ENCODE data around the gene APOL2. TPM values are rescaled to one million over a fixed set of nuclear protein-coding genes. Genes with fewer than 3 reads are reported as not detected.
"Not testable (repeated sequence)": the region's sequence is repeated elsewhere in the genome, so short reads cannot be mapped to it uniquely, and the experiment has no call there.

Gene APOL2
- total RNA-seq, 2 donors from 2014 or later = 36.9 to 42.9 TPM

GRCh38 chr22:36244522-36245391 lies 5.4 kb upstream of the APOL2 start:
- no peak overlapping the region for H3K27ac Mint-ChIP-seq
- no peak for ATAC-seq
- DNase-seq = no peak
- H3K9me3 ChIP-seq (ENCODE audit: control insufficient read depth, low read length, poor library complexity, severe bottlenecking) = no peaks in the 10 kb centered on the region
- no peak overlapping the region for H3K4me3 Mint-ChIP-seq
- no peaks in the 10 kb centered on the region for H3K36me3 Mint-ChIP-seq (ENCODE audit: low read depth)
- no peaks in the 10 kb centered on the region for H3K27me3 Mint-ChIP-seq
- H3K4me1 Mint-ChIP-seq = peaks cover 7% of the 10 kb centered on the region

GRCh38 chr22:36243986-36244385 lies 4.7 kb upstream of the APOL2 start:
- no peaks in the 10 kb centered on the region for H3K27me3 Mint-ChIP-seq
- H3K27ac Mint-ChIP-seq = no peak overlapping the region
- H3K4me3 Mint-ChIP-seq = no peak overlapping the region
- no peak for ATAC-seq
- H3K36me3 Mint-ChIP-seq (ENCODE audit: low read depth) = peaks cover 4% of the 10 kb centered on the region
- DNase-seq = no peak
- peaks cover 15% of the 10 kb centered on the region for H3K4me1 Mint-ChIP-seq
- no peaks in the 10 kb centered on the region for H3K9me3 ChIP-seq (ENCODE audit: control insufficient read depth, low read length, poor library complexity, severe bottlenecking)

- Mint-ChIP-seq H3K27me3 (no peaks in the 10 kb centered on the region), H3K4me1 (peaks cover 47% of the 10 kb centered on the region), H3K27ac (peak overlapping the region; percentile 99), H3K4me3 (peak overlapping the region; percentile 99), H3K36me3 (ENCODE audit: low read depth) (peaks cover 9% of the 10 kb centered on the region)
- no peaks in the 10 kb centered on the region for H3K9me3 ChIP-seq (ENCODE audit: control insufficient read depth, low read length, poor library complexity, severe bottlenecking)
- peak; percentile 47 for ATAC-seq
- DNase-seq = no peak
Observed at GRCh38 chr22:36239150-36239400, 252 bp downstream of the APOL2 start.

GRCh38 chr22:36238373-36239149 lies 766 bp downstream of the APOL2 start:
- Mint-ChIP-seq H3K27me3 (no peaks in the 10 kb centered on the region), H3K27ac (peak overlapping the region; percentile 99), H3K36me3 (ENCODE audit: low read depth) (peaks cover 9% of the 10 kb centered on the region), H3K4me3 (peak overlapping the region; percentile 99), H3K4me1 (peaks cover 50% of the 10 kb centered on the region)
- ATAC-seq = no peak
- H3K9me3 ChIP-seq (ENCODE audit: control insufficient read depth, low read length, poor library complexity, severe bottlenecking) = no peaks in the 10 kb centered on the region
- DNase-seq = no peak

- H3K27ac Mint-ChIP-seq = peak overlapping the region; percentile 99
Observed at GRCh38 chr22:36237462-36238372, 1.6 kb downstream of the APOL2 start.

GRCh38 chr22:36236388-36237319 lies 2.7 kb downstream of the APOL2 start:
- no peaks in the 10 kb centered on the region for H3K27me3 Mint-ChIP-seq
- H3K27ac Mint-ChIP-seq = peak overlapping the region; percentile 99
- H3K4me3 Mint-ChIP-seq = peak overlapping the region; percentile 99
- H3K9me3 ChIP-seq (ENCODE audit: control insufficient read depth, low read length, poor library complexity, severe bottlenecking) = no peaks in the 10 kb centered on the region
- DNase-seq = no peak
- peaks cover 11% of the 10 kb centered on the region for H3K36me3 Mint-ChIP-seq (ENCODE audit: low read depth)
- peaks cover 53% of the 10 kb centered on the region for H3K4me1 Mint-ChIP-seq
- no peak for ATAC-seq

More at GRCh38 chr22:36237462-36238372, 1.6 kb downstream of the APOL2 start:
- peaks cover 50% of the 10 kb centered on the region for H3K4me1 Mint-ChIP-seq
- ATAC-seq (no peak), DNase-seq (no peak)
- H3K4me3 Mint-ChIP-seq = peak overlapping the region; percentile 99
- peaks cover 9% of the 10 kb centered on the region for H3K36me3 Mint-ChIP-seq (ENCODE audit: low read depth)
- no peaks in the 10 kb centered on the region for H3K27me3 Mint-ChIP-seq
- H3K9me3 ChIP-seq (ENCODE audit: control insufficient read depth, low read length, poor library complexity, severe bottlenecking) = no peaks in the 10 kb centered on the region

- peak overlapping the region; percentile 99 for H3K27ac Mint-ChIP-seq
- ATAC-seq (no peak), DNase-seq (no peak)
- H3K36me3 Mint-ChIP-seq (ENCODE audit: low read depth) = peaks cover 11% of the 10 kb centered on the region
- H3K27me3 Mint-ChIP-seq = no peaks in the 10 kb centered on the region
- peaks cover 53% of the 10 kb centered on the region for H3K4me1 Mint-ChIP-seq
- H3K9me3 ChIP-seq (ENCODE audit: control insufficient read depth, low read length, poor library complexity, severe bottlenecking) = no peaks in the 10 kb centered on the region
- peak overlapping the region; percentile 74 for H3K4me3 Mint-ChIP-seq
Observed at GRCh38 chr22:36235585-36235984, 3.7 kb downstream of the APOL2 start.

- Mint-ChIP-seq H3K27ac (peak overlapping the region; percentile 99), H3K36me3 (ENCODE audit: low read depth) (peaks cover 11% of the 10 kb centered on the region), H3K27me3 (no peaks in the 10 kb centered on the region), H3K4me1 (peaks cover 50% of the 10 kb centered on the region), H3K4me3 (peak overlapping the region; percentile 39)
- H3K9me3 ChIP-seq (ENCODE audit: control insufficient read depth, low read length, poor library complexity, severe bottlenecking) = no peaks in the 10 kb centered on the region
- ATAC-seq (no peak), DNase-seq (no peak)
Observed at GRCh38 chr22:36234919-36235318, 4.4 kb downstream of the APOL2 start.

GRCh38 chr22:36234213-36234612 lies 5.1 kb downstream of the APOL2 start:
- Mint-ChIP-seq H3K4me1 (peaks cover 43% of the 10 kb centered on the region), H3K27me3 (no peaks in the 10 kb centered on the region), H3K36me3 (ENCODE audit: low read depth) (peaks cover 11% of the 10 kb centered on the region), H3K27ac (peak overlapping the region; percentile 99), H3K4me3 (peak overlapping the region; percentile 39)
- no peak for DNase-seq
- H3K9me3 ChIP-seq (ENCODE audit: control insufficient read depth, low read length, poor library complexity, severe bottlenecking) = no peaks in the 10 kb centered on the region
- no peak for ATAC-seq

- ATAC-seq = no peak
- H3K9me3 ChIP-seq (ENCODE audit: control insufficient read depth, low read length, poor library complexity, severe bottlenecking) = no peaks in the 10 kb centered on the region
- Mint-ChIP-seq H3K27me3 (no peaks in the 10 kb centered on the region), H3K27ac (peak overlapping the region; percentile 99), H3K36me3 (ENCODE audit: low read depth) (peaks cover 9% of the 10 kb centered on the region), H3K4me1 (peaks cover 40% of the 10 kb centered on the region), H3K4me3 (no peak overlapping the region)
- no peak for DNase-seq
Observed at GRCh38 chr22:36233796-36234195, 5.5 kb downstream of the APOL2 start.

- no peaks in the 10 kb centered on the region for H3K9me3 ChIP-seq (ENCODE audit: control insufficient read depth, low read length, poor library complexity, severe bottlenecking)
- Mint-ChIP-seq H3K27ac (no peak overlapping the region), H3K36me3 (ENCODE audit: low read depth) (peaks cover 9% of the 10 kb centered on the region), H3K4me1 (peaks cover 35% of the 10 kb centered on the region), H3K27me3 (no peaks in the 10 kb centered on the region), H3K4me3 (no peak overlapping the region)
- ATAC-seq (no peak), DNase-seq (no peak)
Observed at GRCh38 chr22:36232715-36233401, 6.5 kb downstream of the APOL2 start.

GRCh38 chr22:36231051-36231450 lies 8.3 kb downstream of the APOL2 start:
- DNase-seq; H3K4me3 Mint-ChIP-seq; H3K27me3 Mint-ChIP-seq; ATAC-seq; H3K36me3 Mint-ChIP-seq (ENCODE audit: low read depth); H3K9me3 ChIP-seq (ENCODE audit: control insufficient read depth, low read length, poor library complexity, severe bottlenecking): not testable (repeated sequence)
- peak overlapping the region; percentile 87 for H3K27ac Mint-ChIP-seq
- peaks cover 21% of the 10 kb centered on the region for H3K4me1 Mint-ChIP-seq

Data from T-helper 17 cell (primary cell).